ENCODE results near the gene WWOX. TPM values are rescaled to one million over a fixed set of nuclear protein-coding genes. Genes with fewer than 3 reads are reported as not detected.

WWOX gene
- total and polyA plus RNA-seq, 2 donors (not counting 3 experiments of a cell fraction or from before 2014, with no cell fraction given), result 6.2 to 12.5 TPM

DNA sequence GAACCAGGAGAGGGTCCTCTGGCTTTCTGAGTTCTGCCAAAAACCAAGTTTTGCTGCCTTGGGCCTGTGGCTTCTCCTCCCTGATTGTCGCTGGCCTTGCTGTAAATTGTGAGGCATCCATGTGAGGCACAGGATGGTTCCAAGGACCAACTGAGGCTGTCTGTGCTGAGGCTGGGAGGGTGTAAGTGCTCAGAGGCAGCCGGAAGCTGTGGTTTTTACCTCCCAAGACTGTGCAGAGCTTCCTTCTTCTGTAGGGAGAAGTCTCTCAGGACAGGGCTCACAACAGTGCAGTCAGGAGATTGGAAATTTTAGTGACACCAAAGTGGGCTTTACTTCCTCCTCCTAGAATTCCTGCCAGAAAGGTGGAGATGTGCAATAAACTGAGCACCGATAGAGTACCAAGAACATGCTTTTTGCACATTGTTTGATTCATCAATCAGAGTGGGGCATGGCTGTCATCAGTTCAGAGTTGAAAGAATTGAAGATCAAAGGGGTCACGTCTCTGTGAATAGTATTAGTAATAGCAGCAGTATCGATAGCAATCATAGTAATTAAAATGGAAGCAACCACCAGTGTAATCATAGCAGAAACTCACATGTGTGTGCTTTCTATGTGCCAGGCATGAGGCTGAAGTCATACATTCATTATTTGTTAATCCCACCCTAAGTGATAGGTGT, 467.1 kb downstream of the WWOX start:
- ChIA-PET POLR2A (no interaction called here), CTCF (no interaction called here)
- Histone ChIP-seq H3K4me2 (ENCODE audit: insufficient read depth, low read length) (no peak overlapping the region), H3K36me3 (ENCODE audit: control insufficient read depth in 2 of 2, extremely low read depth in 1 of 2, insufficient read depth in 2 of 2, low read length in 2 of 2) (no peaks in the 10 kb centered on the region), H2AFZ (ENCODE audit: low read depth, low read length) (no peak overlapping the region), H4K20me1 (replicated peaks; ENCODE audit: control insufficient read depth, extremely low read depth, insufficient read depth, low read length) (no peaks in the 10 kb centered on the region), H3K9ac (replicated peaks; ENCODE audit: extremely low read depth, insufficient read depth, low read length) (no peak overlapping the region), H3K4me3 (replicated peaks in 1 of 3; ENCODE audit: insufficient read depth in 1 of 3, low read depth in 1 of 3, low read length in 3 of 3) (no peak overlapping the region), H3K9me1 (replicated peaks; ENCODE audit: control insufficient read depth, extremely low read depth, insufficient read depth, low read length) (no peaks in the 10 kb centered on the region), H3K9me3 (replicated peaks; ENCODE audit: control insufficient read depth, insufficient read depth, low read length) (peaks cover 7% of the 10 kb centered on the region), H3K79me2 (ENCODE audit: control insufficient read depth, insufficient read depth, low read length) (no peaks in the 10 kb centered on the region), H3K27ac (ENCODE audit: insufficient read depth, low read depth, low read length) (no peak overlapping the region), H3K27me3 (ENCODE audit: control insufficient read depth in 2 of 2, insufficient read depth in 2 of 2, low read length in 2 of 2) (no peaks in the 10 kb centered on the region), H3K4me1 (ENCODE audit: control insufficient read depth, extremely low read depth, insufficient read depth, low read length) (no peaks in the 10 kb centered on the region)
- dilution Hi-C loops (cut with MboI; ENCODE audit: extremely low pct_ligation_motif_present, low sequenced_read_pairs), result no loop called here
- FAIRE-seq, result no peak
- no peak for TF ChIP-seq MYC (IDR thresholded peaks at IDR 0.05; ENCODE audit: low read depth, low read length)
- TF ChIP-seq, protein P1, sequence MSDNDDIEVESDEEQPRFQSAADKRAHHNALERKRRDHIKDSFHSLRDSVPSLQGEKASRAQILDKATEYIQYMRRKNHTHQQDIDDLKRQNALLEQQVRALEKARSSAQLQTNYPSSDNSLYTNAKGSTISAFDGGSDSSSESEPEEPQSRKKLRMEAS (IDR thresholded peaks at IDR 0.05; ENCODE audit: insufficient read depth, insufficient read length), result no peak
- TF ChIP-seq POLR2A (IDR thresholded peaks at IDR 0.05; ENCODE audit: low read depth, low read length), result no peak
- BruUV-seq (replicated peaks), result no TSS peak
- intact Hi-C loops (cut with micrococcal nuclease), result no loop called here
- no peak for DNase-seq (ENCODE audit: low read depth, low spot score)

DNA sequence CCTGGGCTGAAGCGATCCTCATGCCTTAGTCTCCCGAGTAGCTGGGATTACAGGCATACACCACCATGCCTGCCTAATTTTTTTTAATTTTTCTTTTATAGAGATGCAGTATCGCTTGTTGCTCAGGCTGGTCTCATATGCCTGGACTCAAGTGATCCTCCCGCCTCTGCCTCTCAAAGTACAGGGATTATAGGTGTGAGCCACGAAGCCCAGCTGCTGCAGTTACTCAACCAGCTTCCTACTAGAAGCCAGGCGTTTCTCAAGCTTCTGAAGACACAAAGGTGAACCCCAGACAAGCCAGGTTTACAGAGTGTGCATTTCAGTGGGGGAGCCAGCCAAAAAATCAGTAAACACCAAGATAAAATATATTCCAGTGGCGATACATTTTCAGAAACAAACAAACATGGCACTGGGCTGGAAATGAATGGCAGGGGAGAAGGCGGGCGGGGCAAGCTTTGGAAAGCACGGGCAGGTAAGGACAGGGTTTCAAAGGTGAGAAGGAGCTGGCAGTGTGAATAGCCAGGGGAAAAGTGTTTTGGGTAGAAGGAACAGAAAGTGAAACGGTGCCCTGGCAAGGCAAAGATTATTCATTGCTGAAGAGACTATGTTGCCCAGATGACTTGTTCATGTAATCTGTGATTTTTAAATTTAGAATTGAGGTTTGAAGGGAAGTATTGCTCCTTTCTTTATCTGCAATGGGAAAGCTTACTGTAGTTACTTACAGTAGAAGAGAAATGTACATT, 471.1 kb downstream of the WWOX start:
- DNase-seq (ENCODE audit: low read depth, low spot score) (no peak), FAIRE-seq (no peak)
- no peak overlapping the region for H2AFZ ChIP-seq (ENCODE audit: low read depth, low read length)
- H3K9me1 ChIP-seq (replicated peaks; ENCODE audit: control insufficient read depth, extremely low read depth, insufficient read depth, low read length), result no peaks in the 10 kb centered on the region
- H3K27me3 ChIP-seq (ENCODE audit: control insufficient read depth in 2 of 2, insufficient read depth in 2 of 2, low read length in 2 of 2), result no peaks in the 10 kb centered on the region
- TF ChIP-seq POLR2A (IDR thresholded peaks at IDR 0.05; ENCODE audit: low read depth, low read length) (no peak), POLR2AphosphoS5 (IDR thresholded peaks at IDR 0.05; ENCODE audit: insufficient read depth, low read depth, low read length) (no peak), MYC (IDR thresholded peaks at IDR 0.05; ENCODE audit: low read depth, low read length) (no peak), FOS (IDR thresholded peaks at IDR 0.05; ENCODE audit: borderline replicate concordance, insufficient read depth, low read length) (no peak), JUN (IDR thresholded peaks at IDR 0.05; ENCODE audit: borderline replicate concordance, insufficient read depth, insufficient read length, low read depth) (no peak), EZH2 (IDR thresholded peaks at IDR 0.05; ENCODE audit: borderline replicate concordance, low read depth, low read length, severe bottlenecking) (no peak), GATA2 (IDR thresholded peaks at IDR 0.05; ENCODE audit: insufficient read depth, insufficient read length, low read depth, low read length) (no peak)
- TF ChIP-seq, protein P1 (IDR thresholded peaks at IDR 0.05; ENCODE audit: insufficient read depth, insufficient read length), result no peak
- TF ChIP-seq, protein P2, sequence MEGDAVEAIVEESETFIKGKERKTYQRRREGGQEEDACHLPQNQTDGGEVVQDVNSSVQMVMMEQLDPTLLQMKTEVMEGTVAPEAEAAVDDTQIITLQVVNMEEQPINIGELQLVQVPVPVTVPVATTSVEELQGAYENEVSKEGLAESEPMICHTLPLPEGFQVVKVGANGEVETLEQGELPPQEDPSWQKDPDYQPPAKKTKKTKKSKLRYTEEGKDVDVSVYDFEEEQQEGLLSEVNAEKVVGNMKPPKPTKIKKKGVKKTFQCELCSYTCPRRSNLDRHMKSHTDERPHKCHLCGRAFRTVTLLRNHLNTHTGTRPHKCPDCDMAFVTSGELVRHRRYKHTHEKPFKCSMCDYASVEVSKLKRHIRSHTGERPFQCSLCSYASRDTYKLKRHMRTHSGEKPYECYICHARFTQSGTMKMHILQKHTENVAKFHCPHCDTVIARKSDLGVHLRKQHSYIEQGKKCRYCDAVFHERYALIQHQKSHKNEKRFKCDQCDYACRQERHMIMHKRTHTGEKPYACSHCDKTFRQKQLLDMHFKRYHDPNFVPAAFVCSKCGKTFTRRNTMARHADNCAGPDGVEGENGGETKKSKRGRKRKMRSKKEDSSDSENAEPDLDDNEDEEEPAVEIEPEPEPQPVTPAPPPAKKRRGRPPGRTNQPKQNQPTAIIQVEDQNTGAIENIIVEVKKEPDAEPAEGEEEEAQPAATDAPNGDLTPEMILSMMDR (IDR thresholded peaks at IDR 0.05; ENCODE audit: extremely low read depth in 1 of 2, insufficient read depth in 1 of 2, low read depth in 1 of 2, low read length in 2 of 2), result no peak
- CTCF ChIA-PET, result no interaction called here
- POLR2A ChIA-PET, result no interaction called here
- H3K9ac ChIP-seq (replicated peaks; ENCODE audit: extremely low read depth, insufficient read depth, low read length), result no peak overlapping the region
- no peaks in the 10 kb centered on the region for H3K79me2 ChIP-seq (ENCODE audit: control insufficient read depth, insufficient read depth, low read length)
- H3K9me3 ChIP-seq (replicated peaks; ENCODE audit: control insufficient read depth, insufficient read depth, low read length), result peaks cover 7% of the 10 kb centered on the region
- no peak overlapping the region for H3K4me2 ChIP-seq (ENCODE audit: insufficient read depth, low read length)
- H4K20me1 ChIP-seq (replicated peaks; ENCODE audit: control insufficient read depth, extremely low read depth, insufficient read depth, low read length), result no peaks in the 10 kb centered on the region
- H3K27ac ChIP-seq (ENCODE audit: insufficient read depth, low read depth, low read length), result no peak overlapping the region
- intact Hi-C loops (cut with micrococcal nuclease), result no loop called here
- BruUV-seq (replicated peaks), result no TSS peak
- H3K4me3 ChIP-seq (replicated peaks in 1 of 3; ENCODE audit: insufficient read depth in 1 of 3, low read depth in 1 of 3, low read length in 3 of 3), result no peak overlapping the region
- dilution Hi-C loops (cut with MboI; ENCODE audit: extremely low pct_ligation_motif_present, low sequenced_read_pairs), result no loop called here
- H3K36me3 ChIP-seq (ENCODE audit: control insufficient read depth in 2 of 2, extremely low read depth in 1 of 2, insufficient read depth in 2 of 2, low read length in 2 of 2), result no peaks in the 10 kb centered on the region
- no peaks in the 10 kb centered on the region for H3K4me1 ChIP-seq (ENCODE audit: control insufficient read depth, extremely low read depth, insufficient read depth, low read length)
